GM23338 (cell line): Measurements from ENCODE around the gene LMBR1L. TPM values are rescaled to one million over a fixed set of nuclear protein-coding genes. Genes with fewer than 3 reads are reported as not detected.

Experiments used
- ATAC-seq: fragments of 200-7000 bp; cut with Tn5 transposase; 3 replicates; pipeline ENCODE4 v1.9.1; 2020
- DNase-seq: peaks from one replicate; pipeline ENCODE4 v3.0.0-alpha.2; 2015; ENCODE audit warnings: low spot score
- H2AFZ ChIP-seq: fragments of 200-600 bp; sonication (generic); 2 replicates; pipeline ENCODE4 v1.8.0; 2016; ENCODE audit warnings: antibody characterized with exemption, mild to moderate bottlenecking, moderate library complexity
- H3F3A ChIP-seq: fragments of 200-600 bp; sonication (generic); replicated peaks from 2 replicates; pipeline ENCODE4 v1.8.0; 2017; ENCODE audit warnings: antibody characterized with exemption, mixed run types, low read depth
- H3K27ac ChIP-seq: fragments of 200-600 bp; sonication (generic); 2 replicates; pipeline ENCODE4 v1.6.1; 2016; ENCODE audit warnings: low read depth
- H3K27me3 ChIP-seq: fragments of 200-600 bp; sonication (generic); 2 replicates; pipeline ENCODE4 v1.8.0; 2016; ENCODE audit warnings: mild to moderate bottlenecking, mixed run types, moderate library complexity; ENCODE audit not compliant: insufficient read depth
- H3K36me3 ChIP-seq: fragments of 200-600 bp; sonication (generic); 2 replicates; pipeline ENCODE4 v1.8.0; 2016; ENCODE audit warnings: mild to moderate bottlenecking; ENCODE audit not compliant: insufficient read depth
- H3K4me1 ChIP-seq: fragments of 200-600 bp; sonication (generic); 2 replicates; pipeline ENCODE4 v1.8.0; 2016; ENCODE audit warnings: mild to moderate bottlenecking, moderate library complexity; ENCODE audit not compliant: insufficient read depth
- H3K4me2 ChIP-seq: fragments of 200-600 bp; sonication (generic); 2 replicates; pipeline ENCODE4 v1.7.1; 2017; ENCODE audit warnings: mixed run types
- H3K4me3 ChIP-seq: fragments of 200-600 bp; sonication (generic); 2 replicates; pipeline ENCODE4 v1.6.1; 2016; ENCODE audit warnings: mixed run types
- H3K79me2 ChIP-seq: fragments of 200-600 bp; sonication (generic); replicated peaks from 2 replicates; pipeline ENCODE4 v1.8.0; 2017; ENCODE audit warnings: mild to moderate bottlenecking; ENCODE audit not compliant: insufficient read depth
- H3K9me2 ChIP-seq: fragments of 200-600 bp; sonication (generic); 2 replicates; pipeline ENCODE4 v1.8.0; 2017; ENCODE audit not compliant: insufficient read depth
- H4K20me1 ChIP-seq: fragments of 200-600 bp; sonication (generic); replicated peaks from 2 replicates; pipeline ENCODE4 v1.8.0; 2017; ENCODE audit warnings: mild to moderate bottlenecking; ENCODE audit not compliant: insufficient read depth
- H3K27ac Mint-ChIP-seq: 2 replicates; pipeline ENCODE4 v1.8.0; 2020; ENCODE audit warnings: inconsistent platforms, mild to moderate bottlenecking, moderate library complexity, mixed read lengths
- H3K27me3 Mint-ChIP-seq: 3 replicates; pipeline ENCODE4 v1.8.0; 2022; ENCODE audit warnings: low read depth, mild to moderate bottlenecking, moderate library complexity, mixed read lengths, inconsistent platforms; ENCODE audit not compliant: insufficient read depth, poor library complexity
- H3K36me3 Mint-ChIP-seq: 3 replicates; pipeline ENCODE4 v1.8.0; 2021; ENCODE audit warnings: low read depth, mild to moderate bottlenecking, inconsistent platforms, moderate library complexity, mixed read lengths
- H3K4me1 Mint-ChIP-seq: 3 replicates; pipeline ENCODE4 v1.8.0; 2020; ENCODE audit warnings: mild to moderate bottlenecking, inconsistent platforms, mixed read lengths
- H3K4me3 Mint-ChIP-seq: 3 replicates; pipeline ENCODE4 v1.8.0; 2021; ENCODE audit warnings: moderate library complexity, mild to moderate bottlenecking, inconsistent platforms, mixed read lengths
- H3K9me3 Mint-ChIP-seq: 3 replicates; pipeline ENCODE4 v1.8.0; 2020; ENCODE audit warnings: moderate library complexity, mild to moderate bottlenecking, inconsistent platforms, mixed read lengths
- CREB1 ChIP-seq: fragments of 250-450 bp; sonication (Bioruptor Pico); IDR thresholded peaks from 2 replicates; pipeline ENCODE4 v1.5.0; 2020; ENCODE audit warnings: low read depth, mild to moderate bottlenecking, moderate library complexity
- ETS1 ChIP-seq: IDR thresholded peaks from 2 replicates; pipeline ENCODE4 v1.6.1; 2016; ENCODE audit warnings: antibody characterized with exemption
- EZH2 ChIP-seq: fragments of 200-600 bp; sonication (generic); IDR thresholded peaks from one replicate; pipeline ENCODE4 v1.8.0; 2017; ENCODE audit warnings: antibody characterized with exemption, mild to moderate bottlenecking, low read depth; ENCODE audit not compliant: unreplicated experiment
- EZH2phosphoT487 ChIP-seq: fragments of 200-600 bp; sonication (generic); IDR thresholded peaks from one replicate; pipeline ENCODE4 v1.8.1; 2018; ENCODE audit warnings: antibody characterized with exemption; ENCODE audit not compliant: unreplicated experiment
- JUNB ChIP-seq: IDR thresholded peaks from one replicate; pipeline ENCODE4 v1.6.1; 2016; ENCODE audit warnings: antibody characterized with exemption; ENCODE audit not compliant: unreplicated experiment
- NANOG ChIP-seq: IDR thresholded peaks from 2 replicates; pipeline ENCODE4 v1.6.1; 2016; ENCODE audit warnings: antibody characterized with exemption, borderline replicate concordance
- POLR2AphosphoS5 ChIP-seq: IDR thresholded peaks from 2 replicates; pipeline ENCODE4 v1.6.1; 2016; ENCODE audit warnings: antibody characterized with exemption, low read depth
- STAT1 ChIP-seq: IDR thresholded peaks from one replicate; pipeline ENCODE4 v1.6.1; 2016; ENCODE audit warnings: antibody characterized with exemption; ENCODE audit not compliant: unreplicated experiment
- ZNF114 ChIP-seq: fragments of 250-450 bp; sonication (Bioruptor Pico); IDR thresholded peaks from 2 replicates; pipeline ENCODE4 v1.5.0; 2020; ENCODE audit warnings: mild to moderate bottlenecking, moderate library complexity
- ZNF331 ChIP-seq: fragments of 250-450 bp; sonication (Bioruptor Pico); IDR thresholded peaks from 2 replicates; pipeline ENCODE4 v1.5.0; 2020; ENCODE audit warnings: low read depth, mild to moderate bottlenecking, moderate library complexity
- ZNF462 ChIP-seq: fragments of 250-450 bp; sonication (Bioruptor Pico); IDR thresholded peaks from 2 replicates; pipeline ENCODE4 v1.5.0; 2020; ENCODE audit warnings: mild to moderate bottlenecking, moderate library complexity
- polyA plus RNA-seq: library from polyadenylated mRNA; unstranded; fragments of >200 nt; fragmentation: Nextera tagmentation; extraction: Ambion mirVana; gene quantifications from 2 replicates; pipeline ENCODE4 v1.2.1, GENCODE V29; 2016
- total RNA-seq: library from RNA; depleted of rRNA; stranded (reverse); fragments of >200 nt; shearing (Covaris generic); gene quantifications from 2 replicates; pipeline ENCODE4 v1.2.3, GENCODE V29; 2014
- TF ChIP-seq, protein P1 (sequence below), 2 experiments: fragments of 200-600 bp in 1 of 2; sonication (generic) in 1 of 2; conservative IDR thresholded peaks; 2 replicates each; pipeline versions ENCODE4 v1.5.1 to v1.6.1; 2016 to 2017; ENCODE audit warnings: antibody characterized with exemption in 2 of 2, low read depth in 2 of 2, mild to moderate bottlenecking in 2 of 2, moderate library complexity in 1 of 2
- TF ChIP-seq, protein P2 (sequence below): IDR thresholded peaks from one replicate; pipeline ENCODE4 v1.6.1; 2018; ENCODE audit warnings: antibody characterized with exemption; ENCODE audit not compliant: unreplicated experiment

The LMBR1L gene
- total and polyA plus RNA-seq, 2 experiments from 2014 or later: 19.8 to 57.0 TPM

DNA sequence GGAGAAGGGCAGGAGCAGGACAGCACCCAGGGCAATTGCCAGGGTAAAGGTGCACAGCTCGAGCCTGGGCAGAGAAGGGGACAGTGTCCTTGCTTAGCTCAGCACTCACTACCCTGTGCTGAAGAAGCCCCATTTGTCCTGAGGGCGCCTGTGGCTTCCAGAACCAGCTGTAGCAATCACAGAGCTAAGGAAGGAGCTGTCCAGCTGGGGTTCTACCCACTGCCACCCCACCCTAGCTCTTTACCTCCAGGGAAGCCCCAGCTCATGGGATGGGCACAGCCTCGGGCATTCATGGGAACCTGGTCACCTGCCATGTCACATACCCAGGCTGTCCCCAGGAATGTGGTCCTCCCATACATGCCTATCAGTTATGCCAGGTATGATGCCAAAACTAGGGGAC, 5.8 kb downstream of the LMBR1L start:
- TF ChIP-seq ETS1 (no peak), ZNF114 (no peak), ZNF462 (CRISPR knock-in tag) (no peak), CREB1 (no peak), NANOG (no peak), STAT1 (no peak), JUNB (no peak), EZH2 (no peak), ZNF331 (no peak), POLR2AphosphoS5 (no peak), EZH2phosphoT487 (no peak)
- TF ChIP-seq, protein P1, sequence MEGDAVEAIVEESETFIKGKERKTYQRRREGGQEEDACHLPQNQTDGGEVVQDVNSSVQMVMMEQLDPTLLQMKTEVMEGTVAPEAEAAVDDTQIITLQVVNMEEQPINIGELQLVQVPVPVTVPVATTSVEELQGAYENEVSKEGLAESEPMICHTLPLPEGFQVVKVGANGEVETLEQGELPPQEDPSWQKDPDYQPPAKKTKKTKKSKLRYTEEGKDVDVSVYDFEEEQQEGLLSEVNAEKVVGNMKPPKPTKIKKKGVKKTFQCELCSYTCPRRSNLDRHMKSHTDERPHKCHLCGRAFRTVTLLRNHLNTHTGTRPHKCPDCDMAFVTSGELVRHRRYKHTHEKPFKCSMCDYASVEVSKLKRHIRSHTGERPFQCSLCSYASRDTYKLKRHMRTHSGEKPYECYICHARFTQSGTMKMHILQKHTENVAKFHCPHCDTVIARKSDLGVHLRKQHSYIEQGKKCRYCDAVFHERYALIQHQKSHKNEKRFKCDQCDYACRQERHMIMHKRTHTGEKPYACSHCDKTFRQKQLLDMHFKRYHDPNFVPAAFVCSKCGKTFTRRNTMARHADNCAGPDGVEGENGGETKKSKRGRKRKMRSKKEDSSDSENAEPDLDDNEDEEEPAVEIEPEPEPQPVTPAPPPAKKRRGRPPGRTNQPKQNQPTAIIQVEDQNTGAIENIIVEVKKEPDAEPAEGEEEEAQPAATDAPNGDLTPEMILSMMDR (conservative IDR thresholded peaks at IDR 0.05; ENCODE audit: low read depth in 2 of 2): no peak
- TF ChIP-seq, protein P2, sequence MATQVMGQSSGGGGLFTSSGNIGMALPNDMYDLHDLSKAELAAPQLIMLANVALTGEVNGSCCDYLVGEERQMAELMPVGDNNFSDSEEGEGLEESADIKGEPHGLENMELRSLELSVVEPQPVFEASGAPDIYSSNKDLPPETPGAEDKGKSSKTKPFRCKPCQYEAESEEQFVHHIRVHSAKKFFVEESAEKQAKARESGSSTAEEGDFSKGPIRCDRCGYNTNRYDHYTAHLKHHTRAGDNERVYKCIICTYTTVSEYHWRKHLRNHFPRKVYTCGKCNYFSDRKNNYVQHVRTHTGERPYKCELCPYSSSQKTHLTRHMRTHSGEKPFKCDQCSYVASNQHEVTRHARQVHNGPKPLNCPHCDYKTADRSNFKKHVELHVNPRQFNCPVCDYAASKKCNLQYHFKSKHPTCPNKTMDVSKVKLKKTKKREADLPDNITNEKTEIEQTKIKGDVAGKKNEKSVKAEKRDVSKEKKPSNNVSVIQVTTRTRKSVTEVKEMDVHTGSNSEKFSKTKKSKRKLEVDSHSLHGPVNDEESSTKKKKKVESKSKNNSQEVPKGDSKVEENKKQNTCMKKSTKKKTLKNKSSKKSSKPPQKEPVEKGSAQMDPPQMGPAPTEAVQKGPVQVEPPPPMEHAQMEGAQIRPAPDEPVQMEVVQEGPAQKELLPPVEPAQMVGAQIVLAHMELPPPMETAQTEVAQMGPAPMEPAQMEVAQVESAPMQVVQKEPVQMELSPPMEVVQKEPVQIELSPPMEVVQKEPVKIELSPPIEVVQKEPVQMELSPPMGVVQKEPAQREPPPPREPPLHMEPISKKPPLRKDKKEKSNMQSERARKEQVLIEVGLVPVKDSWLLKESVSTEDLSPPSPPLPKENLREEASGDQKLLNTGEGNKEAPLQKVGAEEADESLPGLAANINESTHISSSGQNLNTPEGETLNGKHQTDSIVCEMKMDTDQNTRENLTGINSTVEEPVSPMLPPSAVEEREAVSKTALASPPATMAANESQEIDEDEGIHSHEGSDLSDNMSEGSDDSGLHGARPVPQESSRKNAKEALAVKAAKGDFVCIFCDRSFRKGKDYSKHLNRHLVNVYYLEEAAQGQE: no peak
- Histone ChIP-seq H3K4me3 (no peak overlapping the region), H3K4me1 (peaks cover 14% of the 10 kb centered on the region; the same call in 1 of the 2 replicates), H3K27me3 (no peaks in the 10 kb centered on the region), H3F3A (0 out of 2 replicates have a peak, but pooled peaks cover 3% of the 10 kb centered on the region), H3K27ac (no peak overlapping the region), H2AFZ (no peak overlapping the region), H3K9me2 (no peaks in the 10 kb centered on the region), H3K79me2 (peaks cover 28% of the 10 kb centered on the region), H3K36me3 (peaks cover 4% of the 10 kb centered on the region; the same call in 1 of the 2 replicates), H4K20me1 (peaks cover 8% of the 10 kb centered on the region), H3K4me2 (no peak overlapping the region)
- DNase-seq: no peak
- Mint-ChIP-seq H3K27me3 (peaks cover 7% of the 10 kb centered on the region), H3K36me3 (peaks cover 31% of the 10 kb centered on the region), H3K4me3 (no peak overlapping the region), H3K4me1 (peaks cover 29% of the 10 kb centered on the region), H3K9me3 (no peaks in the 10 kb centered on the region), H3K27ac (no peak overlapping the region)
- no peak for ATAC-seq
